Measurements from ENCODE around the gene MS4A14.

Gene MS4A14

DNA sequence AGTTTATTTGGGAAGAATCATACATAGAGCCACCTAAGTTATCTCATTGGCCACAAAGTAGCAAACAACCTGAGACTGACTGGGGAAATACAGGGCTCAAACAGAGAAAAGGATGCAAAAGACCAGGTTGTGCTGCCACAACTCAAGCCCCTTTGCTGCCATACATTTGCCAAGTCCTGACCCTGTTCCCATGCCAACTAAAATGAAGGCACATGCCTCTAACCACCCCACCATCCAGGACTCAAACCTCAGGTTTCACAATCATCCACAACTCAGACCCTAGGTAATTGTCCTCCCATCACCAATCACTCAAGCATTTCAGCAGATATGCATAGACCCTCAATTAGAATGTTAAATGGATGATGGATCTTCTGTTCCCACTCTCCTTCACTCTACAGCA, 58.0 kb downstream of the MS4A14 start:
- Histone ChIP-seq H3K27ac (ENCODE audit: poor library complexity, severe bottlenecking) (no peak overlapping the region), H3K4me1 (ENCODE audit: insufficient read depth, poor library complexity, severe bottlenecking) (no peaks in the 10 kb centered on the region), H3K36me3 (ENCODE audit: low read depth) (no peaks in the 10 kb centered on the region), H3K9me3 (ENCODE audit: severe bottlenecking) (no peaks in the 10 kb centered on the region), H3K4me3 (ENCODE audit: severe bottlenecking) (no peak overlapping the region), H3K27me3 (ENCODE audit: insufficient read depth, poor library complexity, severe bottlenecking) (no peaks in the 10 kb centered on the region)
- DNase-seq (ENCODE audit: low spot score) (no peak), ATAC-seq (ENCODE audit: low read depth) (no peak)
- no peak for TF ChIP-seq CTCF (IDR thresholded peaks at IDR 0.05; ENCODE audit: poor library complexity, severe bottlenecking)

DNA sequence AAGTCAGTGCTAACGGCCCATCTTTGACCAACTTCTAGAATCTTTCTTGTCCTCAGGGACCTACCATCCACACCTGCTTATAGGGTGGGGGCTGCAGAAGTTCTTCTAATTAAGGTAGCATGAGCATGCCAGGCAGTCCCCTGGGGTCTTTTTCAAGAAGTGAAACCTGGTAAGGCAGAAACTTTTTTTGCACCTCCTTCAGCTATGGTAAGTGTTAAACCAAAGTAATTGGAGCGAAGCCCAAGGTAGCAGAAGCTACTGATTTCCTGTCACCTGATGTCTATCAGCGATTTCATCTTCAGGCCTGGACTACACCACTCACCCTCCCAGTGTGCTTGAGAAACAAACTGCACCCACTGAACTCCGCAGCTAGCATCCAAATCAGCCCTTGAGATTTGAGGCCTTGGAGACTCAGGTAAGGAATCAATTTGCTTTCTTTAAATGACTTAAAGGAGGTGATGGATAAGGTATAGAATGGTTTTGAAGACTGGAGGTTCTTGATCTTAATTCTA, 59.3 kb downstream of the MS4A14 start, which contains the start of gene MS4A1:
Gene MS4A1 (plus strand): TSS at position 317 of the 512 bp plus-strand sequence. CDS start 6,528 bp downstream, outside the sequence.
- DNase-seq (ENCODE audit: low spot score) (no peak), ATAC-seq (ENCODE audit: low read depth) (no peak)
- Histone ChIP-seq H3K36me3 (ENCODE audit: low read depth) (no peaks in the 10 kb centered on the region), H3K9me3 (ENCODE audit: severe bottlenecking) (no peaks in the 10 kb centered on the region), H3K27ac (ENCODE audit: poor library complexity, severe bottlenecking) (no peak within 1 kb of the TSS), H3K27me3 (ENCODE audit: insufficient read depth, poor library complexity, severe bottlenecking) (no peaks in the 10 kb centered on the region), H3K4me3 (ENCODE audit: severe bottlenecking) (no peak within 1 kb of the TSS), H3K4me1 (ENCODE audit: insufficient read depth, poor library complexity, severe bottlenecking) (no peaks in the 10 kb centered on the region)
- TF ChIP-seq CTCF (IDR thresholded peaks at IDR 0.05; ENCODE audit: poor library complexity, severe bottlenecking): no peak

GRCh38 chr11:60457576-60457975, 61.3 kb downstream of the MS4A14 start:
- H3K9me3 ChIP-seq (ENCODE audit: severe bottlenecking): no peaks in the 10 kb centered on the region
- no peaks in the 10 kb centered on the region for H3K27me3 ChIP-seq (ENCODE audit: insufficient read depth, poor library complexity, severe bottlenecking)
- no peak overlapping the region for H3K27ac ChIP-seq (ENCODE audit: poor library complexity, severe bottlenecking)
- H3K36me3 ChIP-seq (ENCODE audit: low read depth): no peaks in the 10 kb centered on the region
- H3K4me1 ChIP-seq (ENCODE audit: insufficient read depth, poor library complexity, severe bottlenecking): no peaks in the 10 kb centered on the region
- DNase-seq (ENCODE audit: low spot score): no peak
- H3K4me3 ChIP-seq (ENCODE audit: severe bottlenecking): no peak overlapping the region
- no peak for TF ChIP-seq CTCF (IDR thresholded peaks at IDR 0.05; ENCODE audit: poor library complexity, severe bottlenecking)
- ATAC-seq (ENCODE audit: low read depth): no peak

DNA sequence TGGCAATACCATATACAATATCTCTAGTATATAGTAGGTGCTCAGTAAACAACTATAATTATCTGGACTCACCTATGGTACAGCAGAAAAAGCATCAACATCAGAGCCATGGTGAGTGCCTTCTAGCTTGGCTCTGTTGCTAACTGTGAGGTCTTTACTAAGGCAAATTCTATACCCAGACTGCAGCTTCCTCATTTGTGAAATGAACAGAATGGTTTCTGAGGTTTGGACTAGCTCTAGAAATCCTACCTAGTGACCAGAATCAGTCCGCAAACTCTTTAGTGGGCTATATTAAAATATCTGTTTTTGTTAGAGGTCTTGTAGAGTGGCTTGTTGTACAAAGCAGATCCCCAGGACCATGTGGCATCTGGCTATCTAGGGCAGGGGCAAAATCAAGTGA, 63.1 kb downstream of the MS4A14 start:
- H3K27ac ChIP-seq (ENCODE audit: poor library complexity, severe bottlenecking): no peak overlapping the region
- TF ChIP-seq CTCF (IDR thresholded peaks at IDR 0.05; ENCODE audit: poor library complexity, severe bottlenecking): no peak
- no peak for DNase-seq (ENCODE audit: low spot score)
- H3K27me3 ChIP-seq (ENCODE audit: insufficient read depth, poor library complexity, severe bottlenecking): no peaks in the 10 kb centered on the region
- ATAC-seq (ENCODE audit: low read depth): no peak
- no peaks in the 10 kb centered on the region for H3K4me1 ChIP-seq (ENCODE audit: insufficient read depth, poor library complexity, severe bottlenecking)
- no peak overlapping the region for H3K4me3 ChIP-seq (ENCODE audit: severe bottlenecking)
- H3K9me3 ChIP-seq (ENCODE audit: severe bottlenecking): no peaks in the 10 kb centered on the region
- no peaks in the 10 kb centered on the region for H3K36me3 ChIP-seq (ENCODE audit: low read depth)
